KMS-11 (cell line): Measurements from ENCODE around the gene MRPS5.
"Not testable (repeated sequence)": the region's sequence is repeated elsewhere in the genome, so short reads cannot be mapped to it uniquely, and the experiment has no call there.

Experiments
- H2AFZ ChIP-seq: fragments of 200-600 bp; sonication (generic); 2 replicates; pipeline ENCODE4 v1.6.1; 2016; ENCODE audit warnings: antibody characterized with exemption, mixed run types, low read depth
- H3K27ac ChIP-seq: fragments of 200-600 bp; sonication (generic); 2 replicates; pipeline ENCODE4 v1.6.1; 2016; ENCODE audit warnings: mild to moderate bottlenecking, mixed run types
- H3K27me3 ChIP-seq: fragments of 200-600 bp; sonication (generic); 2 replicates; pipeline ENCODE4 v1.6.1; 2017; ENCODE audit warnings: mild to moderate bottlenecking, low read depth, mixed run types, moderate library complexity; ENCODE audit not compliant: insufficient read depth
- H3K36me3 ChIP-seq: fragments of 200-600 bp; sonication (generic); 2 replicates; pipeline ENCODE4 v1.6.1; 2017; ENCODE audit warnings: mild to moderate bottlenecking, mixed run types; ENCODE audit not compliant: insufficient read depth
- H3K4me1 ChIP-seq: fragments of 200-600 bp; sonication (generic); 2 replicates; pipeline ENCODE4 v1.6.1; 2016; ENCODE audit warnings: mild to moderate bottlenecking, low read depth, mixed run types; ENCODE audit not compliant: poor library complexity, severe bottlenecking
- H3K4me2 ChIP-seq: fragments of 200-600 bp; sonication (generic); 2 replicates; pipeline ENCODE4 v1.7.0; 2016; ENCODE audit warnings: mild to moderate bottlenecking, mixed run types
- H3K4me3 ChIP-seq: fragments of 200-600 bp; sonication (generic); IDR thresholded peaks from 2 replicates; pipeline ENCODE4 v1.6.1; 2017; ENCODE audit warnings: low read depth, low read length, mixed read lengths; ENCODE audit not compliant: insufficient read depth
- H3K79me2 ChIP-seq: fragments of 200-600 bp; sonication (generic); 2 replicates; pipeline ENCODE4 v1.6.1; 2016; ENCODE audit warnings: low read depth, mixed run types; ENCODE audit not compliant: insufficient read depth
- H3K9ac ChIP-seq: fragments of 200-600 bp; sonication (generic); 2 replicates; pipeline ENCODE4 v1.6.1; 2016; ENCODE audit warnings: mild to moderate bottlenecking, mixed run types
- H4K20me1 ChIP-seq: fragments of 200-600 bp; sonication (generic); 2 replicates; pipeline ENCODE4 v1.6.1; 2016; ENCODE audit warnings: mild to moderate bottlenecking, mixed run types; ENCODE audit not compliant: insufficient read depth
- TF ChIP-seq, protein P1 (sequence below): fragments of 200-600 bp; sonication (generic); conservative IDR thresholded peaks from 2 replicates; pipeline ENCODE4 v1.6.1; 2017; ENCODE audit warnings: low read depth, mild to moderate bottlenecking, antibody characterized with exemption, low read length, moderate library complexity, mixed read lengths

The MRPS5 gene

DNA sequence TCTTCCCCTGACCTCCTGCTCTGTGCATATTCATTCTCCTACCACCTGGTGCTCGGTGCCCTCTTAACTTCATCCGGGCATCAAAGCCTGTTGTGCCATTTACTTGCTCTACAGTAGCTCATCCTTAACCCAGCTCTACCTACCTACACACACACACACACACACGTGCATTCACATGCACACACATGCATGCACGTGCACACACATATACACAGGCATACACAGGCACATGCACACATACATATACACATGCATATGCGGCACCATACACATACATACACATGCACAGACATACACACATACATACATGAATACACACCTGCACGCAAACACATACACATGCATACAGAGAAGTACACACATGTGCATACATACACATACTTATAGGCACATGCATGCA lies 81.6 kb downstream of the MRPS5 start:
- Histone ChIP-seq H3K27ac (no peak overlapping the region), H3K4me1 (no peaks in the 10 kb centered on the region), H3K79me2 (no peaks in the 10 kb centered on the region), H3K27me3 (no peaks in the 10 kb centered on the region), H3K4me2 (no peak overlapping the region), H4K20me1 (no peaks in the 10 kb centered on the region), H3K4me3 (no peak overlapping the region), H3K9ac (no peak overlapping the region), H3K36me3 (no peaks in the 10 kb centered on the region), H2AFZ (no peak overlapping the region)
- TF ChIP-seq, protein P1, sequence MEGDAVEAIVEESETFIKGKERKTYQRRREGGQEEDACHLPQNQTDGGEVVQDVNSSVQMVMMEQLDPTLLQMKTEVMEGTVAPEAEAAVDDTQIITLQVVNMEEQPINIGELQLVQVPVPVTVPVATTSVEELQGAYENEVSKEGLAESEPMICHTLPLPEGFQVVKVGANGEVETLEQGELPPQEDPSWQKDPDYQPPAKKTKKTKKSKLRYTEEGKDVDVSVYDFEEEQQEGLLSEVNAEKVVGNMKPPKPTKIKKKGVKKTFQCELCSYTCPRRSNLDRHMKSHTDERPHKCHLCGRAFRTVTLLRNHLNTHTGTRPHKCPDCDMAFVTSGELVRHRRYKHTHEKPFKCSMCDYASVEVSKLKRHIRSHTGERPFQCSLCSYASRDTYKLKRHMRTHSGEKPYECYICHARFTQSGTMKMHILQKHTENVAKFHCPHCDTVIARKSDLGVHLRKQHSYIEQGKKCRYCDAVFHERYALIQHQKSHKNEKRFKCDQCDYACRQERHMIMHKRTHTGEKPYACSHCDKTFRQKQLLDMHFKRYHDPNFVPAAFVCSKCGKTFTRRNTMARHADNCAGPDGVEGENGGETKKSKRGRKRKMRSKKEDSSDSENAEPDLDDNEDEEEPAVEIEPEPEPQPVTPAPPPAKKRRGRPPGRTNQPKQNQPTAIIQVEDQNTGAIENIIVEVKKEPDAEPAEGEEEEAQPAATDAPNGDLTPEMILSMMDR = no peak

- no peak overlapping the region for H3K27ac ChIP-seq
- TF ChIP-seq, protein P1 = no peak
These were observed 82.2 kb downstream of the MRPS5 start for GRCh38 chr2:95039363-95039762.

GRCh38 chr2:95038635-95039298 lies 82.8 kb downstream of the MRPS5 start:
- H3K4me3 ChIP-seq = no peak overlapping the region
- H4K20me1 ChIP-seq = no peaks in the 10 kb centered on the region
- H3K27ac ChIP-seq = no peak overlapping the region
- H3K4me1 ChIP-seq = no peaks in the 10 kb centered on the region
- H2AFZ ChIP-seq = no peak overlapping the region
- H3K27me3 ChIP-seq = no peaks in the 10 kb centered on the region
- H3K36me3 ChIP-seq = no peaks in the 10 kb centered on the region
- no peak overlapping the region for H3K4me2 ChIP-seq
- no peak overlapping the region for H3K9ac ChIP-seq
- TF ChIP-seq, protein P1 = no peak
- H3K79me2 ChIP-seq = no peaks in the 10 kb centered on the region

More at GRCh38 chr2:95039363-95039762, 82.2 kb downstream of the MRPS5 start:
- H3K9ac ChIP-seq = no peak overlapping the region
- no peaks in the 10 kb centered on the region for H3K79me2 ChIP-seq
- H3K36me3 ChIP-seq = no peaks in the 10 kb centered on the region
- H2AFZ ChIP-seq = no peak overlapping the region
- no peak overlapping the region for H3K4me2 ChIP-seq
- H4K20me1 ChIP-seq = no peaks in the 10 kb centered on the region
- H3K27me3 ChIP-seq = no peaks in the 10 kb centered on the region
- no peak overlapping the region for H3K4me3 ChIP-seq
- no peaks in the 10 kb centered on the region for H3K4me1 ChIP-seq

GRCh38 chr2:95037841-95038585 lies 83.6 kb downstream of the MRPS5 start:
- H3K36me3 ChIP-seq, H3K27me3 ChIP-seq, H3K4me1 ChIP-seq, H3K4me3 ChIP-seq, H3K4me2 ChIP-seq, H3K79me2 ChIP-seq, H4K20me1 ChIP-seq, H2AFZ ChIP-seq, H3K27ac ChIP-seq, H3K9ac ChIP-seq: not testable (repeated sequence)

DNA sequence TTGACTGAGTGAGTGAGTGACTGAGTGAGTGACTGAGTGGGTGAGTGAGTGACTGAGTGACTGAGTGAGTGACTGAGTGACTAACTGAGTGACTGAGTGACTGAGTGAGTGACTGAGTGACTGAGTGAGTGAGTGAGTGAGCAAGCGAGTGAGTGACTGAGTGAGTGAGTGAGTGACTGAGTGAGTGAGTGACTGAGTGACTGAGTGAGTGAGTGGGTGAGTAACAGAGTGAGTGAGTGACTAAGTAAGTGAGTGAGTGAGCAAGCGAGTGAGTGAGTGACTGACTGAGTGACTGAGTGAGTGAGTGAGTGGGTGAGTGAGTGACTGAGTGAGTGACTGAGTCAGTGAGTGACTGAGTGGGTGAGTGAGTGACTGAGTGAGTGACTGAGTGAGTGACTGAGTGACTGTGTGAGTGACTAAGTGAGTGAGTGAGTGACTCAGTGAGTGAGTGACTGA lies 84.2 kb downstream of the MRPS5 start:
- H4K20me1 ChIP-seq = no peaks in the 10 kb centered on the region
- no peak overlapping the region for H2AFZ ChIP-seq
- H3K9ac ChIP-seq = no peak overlapping the region
- no peak overlapping the region for H3K4me2 ChIP-seq
- no peaks in the 10 kb centered on the region for H3K79me2 ChIP-seq
- TF ChIP-seq, protein P1 = no peak
- no peak overlapping the region for H3K4me3 ChIP-seq
- no peaks in the 10 kb centered on the region for H3K4me1 ChIP-seq
- H3K36me3 ChIP-seq = no peaks in the 10 kb centered on the region
- no peak overlapping the region for H3K27ac ChIP-seq
- no peaks in the 10 kb centered on the region for H3K27me3 ChIP-seq
